HG03139 (cell line): ENCODE data around the gene THSD1.
"Not testable (repeated sequence)": the region's sequence is repeated elsewhere in the genome, so short reads cannot be mapped to it uniquely, and the experiment has no call there.

Experiments used
- ATAC-seq: cut with Tn5 transposase; IDR thresholded peaks from one replicate; pipeline ENCODE4 v1.9.1; 2021; ENCODE audit not compliant: unreplicated experiment

THSD1 gene

GRCh38 chr13:52361225-52361624 lies 44.7 kb downstream of the THSD1 start:
- no peak for ATAC-seq

- no peak for ATAC-seq
Observed at GRCh38 chr13:52359534-52359933, 46.4 kb downstream of the THSD1 start.

DNA sequence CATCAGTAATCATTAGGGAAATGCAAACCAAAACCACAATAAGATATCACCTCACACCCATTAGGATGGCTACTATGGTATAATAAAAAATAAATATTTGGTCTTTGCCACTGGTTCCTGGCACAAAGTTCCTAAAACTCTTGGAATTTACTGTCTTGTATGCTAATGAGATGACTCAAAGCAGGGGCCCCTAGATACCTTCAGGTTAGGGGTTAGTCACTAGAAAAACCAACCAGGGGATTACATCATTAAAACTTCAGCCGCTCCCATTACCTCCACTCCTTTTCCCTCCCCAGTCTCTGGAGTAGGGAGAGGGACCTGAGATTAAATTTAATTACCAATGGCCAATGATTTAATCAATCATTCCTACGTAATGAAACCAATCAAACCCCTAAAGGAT lies 49.6 kb downstream of the THSD1 start:
- ATAC-seq, result no peak

DNA sequence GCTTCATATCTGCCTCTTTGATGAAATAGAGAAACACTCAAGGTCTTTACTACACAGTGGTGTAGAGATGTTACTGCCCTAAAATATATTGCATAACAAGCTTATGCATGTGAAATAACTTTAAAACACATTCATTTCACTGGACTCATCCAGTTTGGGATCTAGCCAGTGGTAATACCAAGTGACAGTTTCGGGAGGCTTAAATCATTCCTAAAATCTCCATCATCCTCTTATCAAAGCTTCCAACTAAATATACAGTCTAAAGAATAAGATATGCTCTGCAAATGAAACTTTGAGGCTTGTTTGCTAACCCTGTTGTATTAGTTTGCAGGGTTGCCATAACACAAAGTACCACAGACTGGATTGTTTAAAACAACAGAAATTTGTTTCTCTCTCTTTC lies 52.8 kb downstream of the THSD1 start:
- no peak for ATAC-seq

- ATAC-seq, result no peak
Observed at GRCh38 chr13:52348983-52349780, 56.8 kb downstream of the THSD1 start.

DNA sequence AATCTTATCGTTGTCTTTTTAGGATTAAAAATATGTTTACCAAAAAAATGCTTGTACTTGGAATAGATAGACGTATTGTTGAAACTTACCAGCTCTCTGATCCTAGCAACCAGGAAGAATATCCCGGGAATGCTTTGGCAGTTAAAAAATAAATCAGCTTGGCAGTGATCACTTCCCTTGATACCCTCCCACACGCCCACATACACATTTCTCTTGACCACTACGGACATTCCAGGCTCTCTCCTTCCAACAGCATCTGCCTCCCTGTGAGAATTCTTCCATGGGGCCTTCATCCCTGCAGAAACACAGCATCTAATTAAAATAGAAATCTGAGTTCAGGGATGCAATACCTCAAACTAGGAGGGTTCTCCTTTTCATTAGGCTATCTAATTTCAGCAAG lies 57.9 kb downstream of the THSD1 start:
- ATAC-seq, result no peak

DNA sequence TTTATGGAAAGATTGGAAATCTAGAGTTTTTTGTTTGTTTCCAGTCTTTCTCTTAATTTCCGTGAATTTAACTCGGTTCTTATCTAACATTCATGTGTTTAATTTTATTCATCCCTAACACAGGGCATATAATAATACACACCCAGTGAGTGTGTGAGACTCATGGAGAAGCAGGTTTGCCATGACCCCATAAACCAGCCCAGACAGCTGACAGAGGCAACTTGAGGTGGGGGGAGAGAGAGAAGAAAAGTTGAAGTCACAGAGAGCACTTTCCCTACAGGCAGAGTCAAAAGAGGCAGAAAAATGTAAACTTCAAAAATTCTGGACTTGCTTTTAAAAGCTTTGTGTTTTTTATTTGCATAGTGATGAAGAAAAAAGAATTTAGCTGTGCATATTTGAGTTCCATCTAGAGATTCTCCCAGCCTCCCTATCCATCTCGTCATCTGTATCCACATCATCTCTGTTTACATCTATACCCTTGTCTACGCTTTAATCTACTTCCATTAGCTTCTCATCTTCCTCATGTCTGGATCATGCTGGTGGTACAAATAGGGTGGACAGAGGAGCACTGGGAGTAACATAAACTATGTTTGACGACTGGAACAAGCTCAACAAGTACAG lies 60.2 kb downstream of the THSD1 start:
- no peak for ATAC-seq

DNA sequence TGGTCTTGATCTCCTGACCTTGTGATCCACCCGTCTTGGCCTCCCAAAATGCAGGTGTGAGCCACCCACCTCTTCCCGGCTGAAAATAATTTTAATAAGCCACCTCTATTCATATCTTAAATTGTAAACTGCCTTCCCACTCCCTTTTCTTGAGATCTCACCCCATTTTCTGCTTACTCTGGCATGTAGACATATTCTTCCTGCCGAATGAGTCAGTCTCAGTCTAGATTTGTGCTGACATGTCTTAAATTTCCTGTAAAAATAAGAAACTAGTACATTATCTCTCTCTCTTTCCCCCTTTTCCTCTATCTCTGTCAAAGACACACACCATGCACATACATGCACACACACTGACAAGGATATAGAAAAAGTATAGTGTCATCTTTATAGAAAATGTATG lies 60.9 kb downstream of the THSD1 start:
- ATAC-seq, result no peak

GRCh38 chr13:52344108-52344507 lies 61.9 kb downstream of the THSD1 start:
- no peak for ATAC-seq

GRCh38 chr13:52342203-52342602 lies 63.8 kb downstream of the THSD1 start:
- ATAC-seq, result not testable (repeated sequence)

GRCh38 chr13:52337828-52338455 lies 68.0 kb downstream of the THSD1 start:
- ATAC-seq, result not testable (repeated sequence)

DNA sequence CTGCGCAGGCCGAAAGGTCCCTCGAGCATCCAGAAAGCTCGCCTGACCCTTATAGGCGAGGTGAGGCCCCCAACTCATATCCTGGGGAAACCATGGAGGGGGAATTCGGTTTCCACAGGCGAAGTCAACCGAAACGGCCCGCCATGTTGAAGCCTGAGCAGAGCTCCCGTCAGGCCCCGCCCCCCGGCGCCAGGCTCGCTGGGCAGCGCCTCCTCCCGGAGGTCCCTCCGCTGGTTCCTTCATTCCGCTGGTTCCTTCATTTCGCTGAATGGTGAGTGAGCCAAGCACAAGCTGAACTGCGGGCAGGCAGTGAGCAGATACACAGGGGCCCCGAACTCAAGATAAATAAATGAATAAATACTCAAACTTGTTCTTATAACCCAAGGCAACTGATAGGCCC lies 71.9 kb downstream of the THSD1 start:
- ATAC-seq, result not testable (repeated sequence)

- ATAC-seq, result not testable (repeated sequence)
Observed at GRCh38 chr13:52331844-52332243, 74.1 kb downstream of the THSD1 start.
